ENCODE results near the gene PSD.

The PSD gene

GRCh38 chr10:102407425-102408130, 11.0 kb downstream of the PSD start:
- Histone ChIP-seq H3K27me3 (ENCODE audit: control insufficient read depth in 5 of 5, insufficient read depth in 4 of 5, low read length in 5 of 5) (peaks cover 44 to 51% (median 49%) of the 10 kb centered on the region in 5 donors), H3K36me3 (ENCODE audit: control insufficient read depth in 5 of 5, insufficient read depth in 5 of 5, low read length in 5 of 5) (peaks cover 0 to 4% (median 1%) of the 10 kb centered on the region in 5 donors)

GRCh38 chr10:102406815-102407214, 11.8 kb downstream of the PSD start:
- H3K4me1 ChIP-seq (ENCODE audit: control insufficient read depth in 5 of 5, insufficient read depth in 5 of 5, low read length in 5 of 5) = peaks cover 0 to 19% (median 17%) of the 10 kb centered on the region in 5 donors
- H3K27ac ChIP-seq (ENCODE audit: low read depth, low read length) = no peak overlapping the region
- H3K9me3 ChIP-seq (ENCODE audit: control insufficient read depth in 5 of 5, low read length in 5 of 5) = no peaks in the 10 kb centered on the region
- H3K36me3 ChIP-seq (ENCODE audit: control insufficient read depth in 5 of 5, insufficient read depth in 5 of 5, low read length in 5 of 5) = peaks cover 0 to 12% (median 8%) of the 10 kb centered on the region in 5 donors
- H3K9ac ChIP-seq (ENCODE audit: low read length in 5 of 5) = no peak overlapping the region
- H3K27me3 ChIP-seq (ENCODE audit: control insufficient read depth in 5 of 5, insufficient read depth in 4 of 5, low read length in 5 of 5) = peaks cover 36 to 44% (median 42%) of the 10 kb centered on the region in 5 donors
- no peak overlapping the region for H3K4me3 ChIP-seq (ENCODE audit: low read depth in 1 of 5, low read length in 5 of 5)

More at GRCh38 chr10:102407425-102408130, 11.0 kb downstream of the PSD start:
- Histone ChIP-seq H3K9ac (ENCODE audit: low read length in 5 of 5) (no peak overlapping the region), H3K4me3 (ENCODE audit: low read depth in 1 of 5, low read length in 5 of 5) (no peak overlapping the region), H3K9me3 (ENCODE audit: control insufficient read depth in 5 of 5, low read length in 5 of 5) (no peaks in the 10 kb centered on the region), H3K27ac (ENCODE audit: low read depth, low read length) (no peak overlapping the region), H3K4me1 (ENCODE audit: control insufficient read depth in 5 of 5, insufficient read depth in 5 of 5, low read length in 5 of 5) (peaks cover 0 to 19% (median 17%) of the 10 kb centered on the region in 5 donors)

GRCh38 chr10:102405632-102406031, 13.0 kb downstream of the PSD start:
- Histone ChIP-seq H3K4me3 (ENCODE audit: low read depth in 1 of 5, low read length in 5 of 5) (no peak overlapping the region), H3K4me1 (ENCODE audit: control insufficient read depth in 5 of 5, insufficient read depth in 5 of 5, low read length in 5 of 5) (peaks cover 0 to 17% (median 13%) of the 10 kb centered on the region in 5 donors), H3K9me3 (ENCODE audit: control insufficient read depth in 5 of 5, low read length in 5 of 5) (no peaks in the 10 kb centered on the region), H3K27me3 (ENCODE audit: control insufficient read depth in 5 of 5, insufficient read depth in 4 of 5, low read length in 5 of 5) (peaks cover 24 to 32% (median 30%) of the 10 kb centered on the region in 5 donors), H3K36me3 (ENCODE audit: control insufficient read depth in 5 of 5, insufficient read depth in 5 of 5, low read length in 5 of 5) (peaks cover 0 to 24% (median 20%) of the 10 kb centered on the region in 5 donors), H3K27ac (ENCODE audit: low read depth, low read length) (no peak overlapping the region), H3K9ac (ENCODE audit: low read length in 5 of 5) (no peak overlapping the region)

GRCh38 chr10:102405108-102405571, 13.4 kb downstream of the PSD start:
- H3K27me3 ChIP-seq (ENCODE audit: control insufficient read depth in 5 of 5, insufficient read depth in 4 of 5, low read length in 5 of 5) = peaks cover 19 to 27% (median 25%) of the 10 kb centered on the region in 5 donors
- no peak overlapping the region for H3K9ac ChIP-seq (ENCODE audit: low read length in 5 of 5)
- peaks cover 0 to 14% (median 8%) of the 10 kb centered on the region in 5 donors for H3K4me1 ChIP-seq (ENCODE audit: control insufficient read depth in 5 of 5, insufficient read depth in 5 of 5, low read length in 5 of 5)
- H3K27ac ChIP-seq (ENCODE audit: low read depth, low read length) = no peak overlapping the region
- H3K36me3 ChIP-seq (ENCODE audit: control insufficient read depth in 5 of 5, insufficient read depth in 5 of 5, low read length in 5 of 5) = peaks cover 0 to 29% (median 24%) of the 10 kb centered on the region in 5 donors
- H3K9me3 ChIP-seq (ENCODE audit: control insufficient read depth in 5 of 5, low read length in 5 of 5) = no peaks in the 10 kb centered on the region
- H3K4me3 ChIP-seq (ENCODE audit: low read depth in 1 of 5, low read length in 5 of 5) = no peak overlapping the region

GRCh38 chr10:102404361-102405107, 14.1 kb downstream of the PSD start:
- Histone ChIP-seq H3K27me3 (ENCODE audit: control insufficient read depth in 5 of 5, insufficient read depth in 4 of 5, low read length in 5 of 5) (peaks cover 14 to 21% (median 19%) of the 10 kb centered on the region in 5 donors), H3K27ac (ENCODE audit: low read depth, low read length) (no peak overlapping the region), H3K4me3 (ENCODE audit: low read depth in 1 of 5, low read length in 5 of 5) (no peak overlapping the region), H3K4me1 (ENCODE audit: control insufficient read depth in 5 of 5, insufficient read depth in 5 of 5, low read length in 5 of 5) (peaks cover 1 to 18% (median 13%) of the 10 kb centered on the region in 5 donors), H3K9me3 (ENCODE audit: control insufficient read depth in 5 of 5, low read length in 5 of 5) (no peaks in the 10 kb centered on the region), H3K36me3 (ENCODE audit: control insufficient read depth in 5 of 5, insufficient read depth in 5 of 5, low read length in 5 of 5) (peaks cover 0 to 33% (median 26%) of the 10 kb centered on the region in 5 donors), H3K9ac (ENCODE audit: low read length in 5 of 5) (no peak overlapping the region)

DNA sequence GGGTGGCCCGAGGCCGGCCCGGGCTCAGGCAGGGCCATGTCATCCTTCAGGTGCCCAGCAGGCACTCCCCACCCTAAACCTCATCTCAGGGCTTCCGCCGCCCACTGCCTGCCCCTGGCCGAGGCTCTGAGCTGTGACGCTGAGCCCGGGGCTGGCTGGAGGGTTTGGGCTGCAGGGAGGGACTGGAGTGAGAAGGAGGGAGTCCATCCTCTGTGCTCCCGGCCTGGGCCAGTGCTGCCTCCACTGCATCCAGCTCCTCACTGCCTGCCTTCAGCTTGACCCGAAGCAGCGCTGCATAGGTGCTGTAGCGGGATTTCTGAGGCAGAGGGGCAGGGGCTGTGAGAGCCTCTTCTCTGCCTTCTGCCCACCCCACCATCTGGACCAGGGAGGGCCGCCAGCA, 15.5 kb downstream of the PSD start:
- Histone ChIP-seq H3K9ac (ENCODE audit: low read length in 5 of 5) (no peak overlapping the region), H3K27me3 (ENCODE audit: control insufficient read depth in 5 of 5, insufficient read depth in 4 of 5, low read length in 5 of 5) (peaks cover 6 to 10% (median 8%) of the 10 kb centered on the region in 5 donors), H3K4me3 (ENCODE audit: low read depth in 1 of 5, low read length in 5 of 5) (no peak overlapping the region), H3K27ac (ENCODE audit: low read depth, low read length) (no peak overlapping the region), H3K9me3 (ENCODE audit: control insufficient read depth in 5 of 5, low read length in 5 of 5) (no peaks in the 10 kb centered on the region), H3K4me1 (ENCODE audit: control insufficient read depth in 5 of 5, insufficient read depth in 5 of 5, low read length in 5 of 5) (peaks cover 3 to 20% (median 12%) of the 10 kb centered on the region in 5 donors), H3K36me3 (ENCODE audit: control insufficient read depth in 5 of 5, insufficient read depth in 5 of 5, low read length in 5 of 5) (peaks cover 0 to 39% (median 30%) of the 10 kb centered on the region in 5 donors)

- Histone ChIP-seq H3K36me3 (ENCODE audit: control insufficient read depth in 5 of 5, insufficient read depth in 5 of 5, low read length in 5 of 5) (peaks cover 0 to 45% (median 36%) of the 10 kb centered on the region in 5 donors), H3K9me3 (ENCODE audit: control insufficient read depth in 5 of 5, low read length in 5 of 5) (no peaks in the 10 kb centered on the region), H3K4me1 (ENCODE audit: control insufficient read depth in 5 of 5, insufficient read depth in 5 of 5, low read length in 5 of 5) (peaks cover 3 to 20% (median 12%) of the 10 kb centered on the region in 5 donors), H3K27ac (ENCODE audit: low read depth, low read length) (no peak overlapping the region), H3K4me3 (ENCODE audit: low read depth in 1 of 5, low read length in 5 of 5) (no peak overlapping the region), H3K9ac (ENCODE audit: low read length in 5 of 5) (no peak overlapping the region), H3K27me3 (ENCODE audit: control insufficient read depth in 5 of 5, insufficient read depth in 4 of 5, low read length in 5 of 5) (peaks cover 0 to 4% (median 2%) of the 10 kb centered on the region in 5 donors)
These were observed 16.1 kb downstream of the PSD start for GRCh38 chr10:102402512-102402896.

DNA sequence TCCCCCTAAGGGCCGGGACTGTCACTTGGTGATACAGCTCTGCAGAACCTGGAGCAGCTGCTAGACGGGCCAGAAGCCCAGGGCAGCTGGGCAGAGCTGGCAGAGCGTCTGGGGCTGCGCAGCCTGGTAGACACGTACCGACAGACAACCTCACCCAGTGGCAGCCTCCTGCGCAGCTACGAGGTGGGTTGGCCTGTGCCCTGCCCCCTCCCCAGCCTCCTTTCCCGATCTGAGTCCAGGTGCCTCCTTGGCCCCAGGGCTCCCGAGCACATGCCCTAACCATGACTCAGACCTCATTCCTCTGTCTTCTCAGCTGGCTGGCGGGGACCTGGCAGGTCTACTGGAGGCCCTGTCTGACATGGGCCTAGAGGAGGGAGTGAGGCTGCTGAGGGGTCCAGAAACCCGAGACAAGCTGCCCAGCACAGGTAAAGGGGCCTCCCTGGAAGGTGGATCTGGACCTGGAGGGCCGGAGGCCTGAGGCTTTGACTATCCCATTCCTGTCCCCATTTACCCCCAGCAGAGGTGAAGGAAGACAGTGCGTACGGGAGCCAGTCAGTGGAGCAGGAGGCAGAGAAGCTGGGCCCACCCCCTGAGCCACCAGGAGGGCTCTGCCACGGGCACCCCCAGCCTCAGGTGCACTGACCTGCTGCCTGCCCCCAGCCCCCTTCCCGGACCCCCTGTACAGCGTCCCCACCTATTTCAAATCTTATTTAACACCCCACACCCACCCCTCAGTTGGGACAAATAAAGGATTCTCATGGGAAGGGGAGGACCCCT, 16.7 kb downstream of the PSD start:
- no peak overlapping the region for H3K4me3 ChIP-seq (ENCODE audit: low read depth in 1 of 5, low read length in 5 of 5)
- H3K4me1 ChIP-seq (ENCODE audit: control insufficient read depth in 5 of 5, insufficient read depth in 5 of 5, low read length in 5 of 5) = peaks cover 3 to 23% (median 14%) of the 10 kb centered on the region in 5 donors
- no peak overlapping the region for H3K27ac ChIP-seq (ENCODE audit: low read depth, low read length)
- H3K27me3 ChIP-seq (ENCODE audit: control insufficient read depth in 5 of 5, insufficient read depth in 4 of 5, low read length in 5 of 5) = no peaks in the 10 kb centered on the region
- no peak overlapping the region for H3K9ac ChIP-seq (ENCODE audit: low read length in 5 of 5)
- peaks cover 0 to 49% (median 40%) of the 10 kb centered on the region in 5 donors for H3K36me3 ChIP-seq (ENCODE audit: control insufficient read depth in 5 of 5, insufficient read depth in 5 of 5, low read length in 5 of 5)
- no peaks in the 10 kb centered on the region for H3K9me3 ChIP-seq (ENCODE audit: control insufficient read depth in 5 of 5, low read length in 5 of 5)

- H3K27ac ChIP-seq (ENCODE audit: low read depth, low read length) = no peak overlapping the region
- H3K9me3 ChIP-seq (ENCODE audit: control insufficient read depth in 5 of 5, low read length in 5 of 5) = no peaks in the 10 kb centered on the region
- H3K4me1 ChIP-seq (ENCODE audit: control insufficient read depth in 5 of 5, insufficient read depth in 5 of 5, low read length in 5 of 5) = peaks cover 3 to 29% (median 20%) of the 10 kb centered on the region in 5 donors
- no peaks in the 10 kb centered on the region for H3K27me3 ChIP-seq (ENCODE audit: control insufficient read depth in 5 of 5, insufficient read depth in 4 of 5, low read length in 5 of 5)
- H3K9ac ChIP-seq (ENCODE audit: low read length in 5 of 5) = no peak overlapping the region
- H3K36me3 ChIP-seq (ENCODE audit: control insufficient read depth in 5 of 5, insufficient read depth in 5 of 5, low read length in 5 of 5) = peaks cover 0 to 53% (median 44%) of the 10 kb centered on the region in 5 donors
- H3K4me3 ChIP-seq (ENCODE audit: low read depth in 1 of 5, low read length in 5 of 5) = no peak overlapping the region
These were observed 17.3 kb downstream of the PSD start for GRCh38 chr10:102401342-102401654.
